ENCODE data around the gene C1orf198.
"Not testable (repeated sequence)": the region's sequence is repeated elsewhere in the genome, so short reads cannot be mapped to it uniquely, and the experiment has no call there.

Gene C1orf198

DNA sequence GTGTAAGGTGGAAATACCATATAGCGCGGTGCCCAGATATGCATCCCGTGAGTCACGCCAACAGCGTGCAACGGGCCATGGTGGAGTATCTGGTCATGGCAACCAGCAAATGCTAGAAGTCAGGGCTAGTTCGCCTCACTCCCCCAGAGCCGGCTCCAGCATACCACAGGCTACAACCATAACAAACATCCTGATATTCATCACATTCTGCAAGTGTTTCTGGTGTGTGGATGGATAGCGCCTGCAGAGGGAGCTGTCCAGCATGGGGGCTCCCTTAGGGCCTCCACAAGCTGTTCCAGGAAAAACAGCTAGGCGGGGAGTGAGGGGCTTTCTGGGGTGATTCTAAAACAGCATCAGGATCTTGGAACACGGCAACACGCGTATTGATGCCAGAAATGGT, 6.8 kb downstream of the C1orf198 start:
- no peak for DNase-seq (ENCODE audit: low read depth, low spot score)

DNA sequence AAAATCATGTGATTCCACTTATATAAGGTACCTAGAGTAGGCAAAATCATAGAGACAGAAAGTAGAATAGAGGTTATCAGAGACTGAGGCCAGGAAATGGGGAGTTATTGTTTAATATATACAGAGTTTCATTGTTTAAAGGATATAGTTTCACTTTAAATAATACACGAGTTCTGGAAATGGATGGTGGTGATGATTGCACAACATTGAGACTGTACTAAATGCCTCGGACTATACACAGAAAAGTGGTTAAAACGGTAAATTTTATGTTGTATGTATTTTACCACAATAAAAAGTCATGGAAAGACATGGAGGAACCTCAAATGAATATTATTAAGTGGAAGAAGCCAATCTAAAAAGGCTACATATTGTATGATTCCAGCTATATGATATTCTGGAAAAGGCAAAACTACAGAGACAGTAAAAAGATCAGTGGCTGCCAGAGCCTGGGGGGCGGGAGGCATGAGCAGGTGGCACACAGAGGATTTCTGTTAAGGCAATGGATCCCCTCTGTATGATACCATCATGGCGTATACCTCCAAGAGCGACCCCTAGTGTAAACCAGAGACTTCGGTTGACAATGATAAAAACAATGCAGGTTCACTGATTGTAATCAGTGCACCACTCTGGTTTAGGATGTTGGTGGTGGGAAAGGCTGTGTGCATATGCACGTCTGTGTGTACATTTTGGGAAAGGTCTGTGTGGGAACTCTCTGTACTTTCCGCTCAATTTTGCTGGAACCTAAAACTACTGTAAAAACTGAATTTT, 7.5 kb downstream of the C1orf198 start:
- DNase-seq (ENCODE audit: low read depth, low spot score) = no peak

DNA sequence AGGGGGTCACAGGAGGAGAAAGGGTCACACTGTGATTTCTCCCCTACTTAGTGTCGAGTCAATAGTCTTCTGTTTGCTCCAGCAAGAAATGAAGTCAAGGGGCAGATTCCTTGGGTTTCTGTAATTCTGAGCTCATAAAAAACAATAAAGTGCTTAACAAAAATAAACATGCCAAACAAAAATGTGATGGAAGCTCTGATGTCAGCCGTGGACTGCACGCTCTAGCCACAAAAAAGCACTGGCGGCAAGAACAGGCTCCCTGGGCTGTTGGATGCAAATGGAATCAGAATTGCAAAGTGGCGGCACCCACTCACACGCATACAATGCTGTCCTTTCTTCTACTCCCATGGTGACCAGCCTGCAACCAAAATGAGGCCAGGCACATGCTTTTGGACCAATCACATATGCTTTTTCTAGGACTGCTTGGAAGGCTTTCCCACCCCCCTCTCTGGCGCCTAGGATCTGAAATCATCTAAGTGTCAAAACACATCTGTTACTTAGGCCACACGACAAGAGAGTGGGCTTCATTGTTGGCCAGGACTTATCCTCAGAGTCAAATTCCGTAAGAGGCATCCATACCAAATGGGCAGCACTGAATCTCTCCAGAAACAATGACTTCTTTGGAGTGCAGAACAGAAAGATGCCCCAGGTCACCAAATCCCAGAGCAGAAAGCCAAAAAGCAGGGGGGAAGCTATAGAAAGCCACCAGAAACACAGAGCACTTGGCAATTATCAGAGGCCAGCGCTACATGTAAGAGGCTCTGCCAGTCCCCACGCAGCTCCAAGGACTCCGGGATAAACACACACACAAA, 9.2 kb downstream of the C1orf198 start:
- no peak for DNase-seq (ENCODE audit: low read depth, low spot score)

DNA sequence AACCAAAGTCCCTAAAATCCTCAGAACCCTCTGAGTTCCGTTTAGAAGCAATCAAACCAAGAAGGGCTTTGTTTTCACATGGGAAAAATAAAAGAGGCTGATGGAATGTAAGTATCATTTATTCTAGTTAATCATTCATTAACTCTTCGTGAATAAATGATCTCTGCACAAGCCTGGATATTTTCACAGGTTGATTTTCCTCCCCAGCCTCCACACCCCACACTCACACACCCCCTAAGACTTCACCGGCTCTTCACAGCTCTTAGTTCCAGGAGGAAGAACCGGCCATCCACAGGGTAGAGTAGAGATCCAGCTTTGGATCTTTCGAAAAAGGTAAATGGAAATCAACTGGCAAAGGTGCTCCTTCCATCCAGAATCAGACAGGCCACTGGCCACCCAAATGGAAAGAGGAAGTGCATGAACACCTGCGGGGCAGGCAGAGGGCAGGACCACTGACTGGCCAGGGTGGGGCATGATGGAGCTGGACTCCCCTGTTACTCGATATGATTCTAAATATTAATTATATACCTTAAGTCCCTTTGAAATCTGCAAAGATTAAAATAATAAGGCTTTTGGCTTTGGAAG, 10.0 kb downstream of the C1orf198 start:
- no peak for DNase-seq (ENCODE audit: low read depth, low spot score)

DNA sequence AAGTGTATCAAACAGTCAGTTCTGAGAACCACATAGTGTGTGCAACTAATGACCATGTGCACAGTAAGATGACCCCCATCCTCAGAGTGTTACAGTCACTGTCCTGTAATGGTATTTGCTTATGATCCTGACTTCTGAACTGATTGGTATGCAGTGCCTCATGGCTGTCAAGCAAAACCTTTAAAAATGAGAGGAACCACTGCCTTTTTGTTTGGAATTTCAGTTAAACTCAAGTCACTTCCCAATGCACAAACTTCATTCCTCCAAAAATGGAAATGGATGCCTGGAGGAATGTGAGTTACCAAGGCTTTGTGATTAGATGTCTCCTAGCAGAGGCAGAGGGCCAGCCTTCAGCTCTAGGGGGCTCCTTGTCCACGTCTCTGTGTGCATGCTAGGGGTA, 10.5 kb downstream of the C1orf198 start:
- DNase-seq (ENCODE audit: low read depth, low spot score) = no peak

DNA sequence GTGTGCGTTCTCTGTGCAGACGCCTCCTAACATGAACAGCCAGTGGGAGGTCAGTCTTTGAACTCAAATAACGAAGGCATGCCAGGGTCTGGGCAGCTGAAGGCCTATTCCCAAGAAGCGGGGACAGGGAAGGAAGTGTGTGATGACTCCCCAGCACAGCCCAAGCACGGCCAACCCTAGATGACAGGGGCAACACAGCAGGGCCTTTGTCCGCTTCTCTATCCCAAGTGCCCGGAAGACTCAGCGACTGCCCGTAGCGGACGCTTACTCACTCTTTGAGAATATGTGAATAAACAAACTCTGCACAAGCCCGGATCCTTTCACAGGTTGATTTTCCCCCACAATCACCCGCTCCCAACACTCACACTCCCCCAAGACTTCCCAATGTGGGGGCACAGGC, 11.2 kb downstream of the C1orf198 start:
- DNase-seq (ENCODE audit: low read depth, low spot score) = no peak

DNA sequence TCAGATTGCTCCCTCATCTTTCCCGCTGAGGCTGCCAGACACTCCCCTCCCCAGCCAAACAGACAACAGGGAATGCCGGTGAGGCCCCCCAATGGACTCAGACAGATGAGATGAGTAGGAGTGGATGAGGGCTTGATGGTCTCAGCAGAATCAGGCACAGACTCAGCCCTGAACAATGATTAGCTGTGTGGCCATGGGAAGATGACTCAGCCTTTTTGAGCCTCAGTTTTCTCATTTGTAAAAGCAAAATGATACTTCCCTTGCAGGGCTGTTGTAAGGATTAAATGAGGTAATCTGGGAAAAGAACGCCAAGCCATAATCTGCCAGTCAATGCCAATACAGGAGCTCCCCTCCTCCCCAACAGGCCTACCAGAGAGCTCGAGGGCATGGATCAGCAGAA, 12.4 kb downstream of the C1orf198 start:
- no peak for DNase-seq (ENCODE audit: low read depth, low spot score)

DNA sequence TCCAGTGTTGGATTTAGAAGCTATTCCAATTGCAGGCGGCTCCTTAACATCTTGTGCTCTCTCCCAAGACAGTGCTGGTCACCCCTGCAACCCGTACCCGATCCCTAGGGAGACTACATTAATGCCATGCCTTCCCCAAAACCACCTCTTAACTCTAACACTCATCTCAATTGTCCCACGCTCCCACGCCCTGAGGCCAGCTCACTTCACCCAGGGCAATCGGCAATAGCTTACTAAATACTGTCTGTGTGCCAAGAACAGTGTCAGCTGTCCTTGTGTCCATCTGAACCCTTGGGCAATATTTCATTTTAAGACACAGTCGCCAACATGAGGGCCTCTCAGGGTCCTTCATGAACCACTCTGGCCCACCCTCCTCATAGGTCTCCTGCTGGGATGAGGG, 13.9 kb downstream of the C1orf198 start:
- DNase-seq (ENCODE audit: low read depth, low spot score) = no peak

DNA sequence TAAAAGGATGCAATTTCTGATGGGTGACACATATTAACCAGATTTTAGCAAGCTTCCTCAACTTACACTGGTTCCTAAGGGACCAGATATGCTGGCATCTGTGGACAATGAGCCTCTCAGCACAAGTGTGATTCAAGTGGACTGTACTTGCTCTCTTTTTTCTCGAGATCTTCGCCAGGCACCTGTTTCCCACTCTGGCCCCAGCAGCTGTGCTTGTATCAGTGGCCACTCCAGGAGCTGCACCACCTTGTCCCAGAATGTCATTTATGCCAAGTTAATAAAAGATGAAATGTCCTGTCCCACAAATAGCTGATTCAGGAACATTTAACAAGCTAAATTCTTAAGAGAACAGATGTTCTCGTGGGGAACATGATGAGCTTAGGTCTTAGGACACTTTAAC, 14.6 kb downstream of the C1orf198 start:
- DNase-seq (ENCODE audit: low read depth, low spot score) = no peak

DNA sequence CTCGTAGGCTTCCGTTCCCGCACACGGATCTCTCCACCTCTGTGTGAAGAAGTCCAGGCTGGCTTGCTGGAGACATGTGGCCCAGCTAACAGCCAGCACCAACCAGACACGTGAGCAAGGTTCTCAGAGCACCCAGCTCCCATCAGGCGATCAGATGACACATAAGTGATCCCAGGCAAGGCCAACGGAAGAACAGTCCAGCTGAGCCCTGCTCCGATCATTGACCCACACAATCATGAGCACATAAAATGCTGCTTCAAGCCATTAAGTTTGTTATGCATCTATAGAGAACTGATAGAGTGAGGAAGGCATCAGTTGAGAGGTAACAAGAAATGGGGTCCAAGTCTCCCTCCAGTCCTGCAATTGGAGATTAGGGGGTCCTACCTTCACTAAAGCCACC, 15.4 kb downstream of the C1orf198 start:
- DNase-seq (ENCODE audit: low read depth, low spot score) = no peak

DNA sequence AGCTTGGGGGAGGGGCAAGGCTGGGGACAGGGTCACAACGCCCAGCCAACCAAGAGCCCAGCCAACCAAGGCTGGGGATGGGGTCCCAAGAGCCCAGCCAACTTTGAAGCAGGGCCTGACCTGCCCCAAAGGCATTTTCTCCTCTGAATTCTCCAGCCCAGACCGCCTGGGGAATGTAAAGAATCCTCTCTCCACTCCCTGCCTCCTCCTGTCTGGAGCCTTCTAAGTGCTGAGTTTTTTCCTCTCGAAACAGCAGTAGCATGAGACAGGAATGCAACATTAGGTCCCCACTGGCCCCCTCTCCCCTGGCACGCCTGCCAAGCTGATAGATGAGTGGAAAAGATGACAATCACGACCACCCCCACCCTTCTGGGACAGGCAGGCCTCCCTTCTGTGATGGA, 17.0 kb downstream of the C1orf198 start:
- DNase-seq (ENCODE audit: low read depth, low spot score) = no peak

DNA sequence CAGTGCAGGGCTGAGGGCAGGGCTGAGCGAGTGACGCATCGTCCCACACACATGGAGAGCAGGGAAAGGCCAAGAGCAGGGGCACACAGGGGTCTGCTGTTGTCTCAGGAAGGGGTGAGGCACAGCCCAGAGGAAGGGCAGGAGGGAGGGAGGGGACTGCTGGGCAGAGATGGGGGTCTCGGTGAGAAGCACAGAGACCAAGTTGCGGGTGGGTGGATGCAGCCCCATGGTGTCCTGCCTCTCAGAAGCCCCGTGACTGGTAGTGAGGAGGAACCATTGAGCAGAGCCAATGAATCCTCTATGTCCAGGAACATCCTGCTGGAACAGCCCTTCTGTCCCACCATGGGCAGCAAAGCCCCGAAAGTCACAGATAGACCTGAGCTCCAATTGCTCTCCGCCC, 17.8 kb downstream of the C1orf198 start:
- DNase-seq (ENCODE audit: low read depth, low spot score) = no peak

DNA sequence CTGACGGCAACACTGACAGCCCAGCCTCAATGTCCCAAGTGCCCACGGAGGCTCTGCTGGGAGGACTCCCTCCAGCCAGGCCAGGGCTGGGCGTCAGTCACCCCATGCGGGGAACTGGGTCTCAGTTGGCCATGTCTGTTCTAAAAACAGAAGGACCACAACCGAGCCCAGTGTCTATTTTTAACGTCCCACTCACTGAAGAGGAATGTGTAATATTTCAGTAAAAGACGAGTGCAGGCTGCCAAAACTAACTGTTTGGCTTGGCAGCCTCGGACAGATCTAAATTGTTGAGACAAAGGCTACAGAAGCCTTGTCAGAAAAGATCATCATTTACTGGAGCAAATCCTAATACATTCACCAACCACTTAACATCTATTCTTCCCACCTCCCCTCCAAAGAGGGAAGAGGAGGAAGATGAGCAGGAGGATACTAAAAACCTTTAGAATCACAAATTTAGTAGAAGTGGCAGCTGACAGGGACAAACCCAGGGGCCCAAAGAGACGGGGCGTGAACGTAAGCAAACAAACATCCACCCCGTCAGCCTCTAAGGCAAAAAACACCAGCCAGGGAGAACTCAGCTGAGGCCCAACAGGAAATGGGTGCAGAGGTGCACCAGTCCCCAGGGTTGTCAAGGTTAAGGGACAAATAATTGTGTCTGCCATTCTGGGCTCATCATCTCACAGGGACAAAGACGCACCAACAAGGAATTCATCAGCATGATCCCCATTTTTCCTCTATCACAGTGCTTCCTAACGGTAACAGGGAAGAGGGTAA, 18.7 kb downstream of the C1orf198 start:
- DNase-seq (ENCODE audit: low read depth, low spot score) = no peak

DNA sequence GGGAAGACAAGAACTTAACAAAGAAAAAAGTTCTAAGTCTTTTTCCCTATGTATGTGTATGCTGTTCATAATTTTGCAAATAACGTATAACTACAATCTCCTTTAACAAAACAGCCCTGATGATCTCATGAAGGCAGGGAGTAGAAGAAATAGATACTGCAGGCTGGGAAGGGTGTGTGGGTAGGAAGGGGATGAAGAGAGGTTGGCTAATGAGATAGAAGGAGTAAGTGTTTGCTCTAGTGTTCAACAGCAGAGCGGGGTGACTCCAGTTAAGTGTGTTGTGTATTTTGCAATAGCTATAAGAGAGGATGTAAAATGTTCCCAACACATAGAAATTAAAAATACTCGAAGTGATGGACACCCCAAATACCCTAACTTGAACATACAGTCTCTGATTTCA, 20.1 kb downstream of the C1orf198 start:
- DNase-seq (ENCODE audit: low read depth, low spot score) = no peak

DNA sequence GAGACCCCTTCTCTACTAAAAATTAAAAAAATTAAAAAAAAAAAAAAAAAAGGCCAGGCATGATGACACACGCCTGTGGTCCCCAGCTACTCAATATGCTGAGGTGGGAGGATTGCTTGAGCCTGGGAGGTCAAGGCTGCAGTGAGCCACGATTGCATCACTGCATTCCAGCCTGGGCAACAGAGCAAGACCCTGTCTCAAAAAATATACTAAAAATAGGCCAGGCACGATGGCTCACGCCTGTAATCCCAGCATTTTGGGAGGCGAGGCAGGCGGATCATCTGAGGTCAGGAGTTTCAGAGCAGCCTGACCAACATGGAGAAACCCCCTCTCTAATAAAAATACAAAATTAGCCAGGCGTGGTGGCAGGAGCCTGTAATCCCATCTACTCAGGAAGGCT, 23.1 kb downstream of the C1orf198 start:
- not testable (repeated sequence) for DNase-seq (ENCODE audit: low read depth, low spot score)

DNA sequence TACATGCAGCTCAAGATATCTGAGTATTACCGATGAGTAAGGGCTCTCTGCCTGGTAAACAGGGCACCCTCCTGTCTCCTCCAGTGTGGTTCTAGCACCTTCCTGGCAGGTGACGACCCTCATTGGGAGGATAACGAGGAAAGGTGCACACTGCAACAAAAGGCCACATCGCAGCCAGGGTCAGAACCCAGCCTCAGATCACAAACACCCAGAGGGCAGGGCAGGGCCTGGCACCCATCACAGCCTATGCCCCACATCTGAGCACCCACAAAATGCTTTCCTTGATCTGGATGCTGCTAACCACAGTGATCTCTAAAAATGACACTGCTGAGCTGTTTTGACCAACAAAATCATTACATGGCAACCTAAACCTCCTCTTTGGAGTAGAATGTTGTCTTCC, 23.8 kb downstream of the C1orf198 start:
- DNase-seq (ENCODE audit: low read depth, low spot score) = no peak

DNA sequence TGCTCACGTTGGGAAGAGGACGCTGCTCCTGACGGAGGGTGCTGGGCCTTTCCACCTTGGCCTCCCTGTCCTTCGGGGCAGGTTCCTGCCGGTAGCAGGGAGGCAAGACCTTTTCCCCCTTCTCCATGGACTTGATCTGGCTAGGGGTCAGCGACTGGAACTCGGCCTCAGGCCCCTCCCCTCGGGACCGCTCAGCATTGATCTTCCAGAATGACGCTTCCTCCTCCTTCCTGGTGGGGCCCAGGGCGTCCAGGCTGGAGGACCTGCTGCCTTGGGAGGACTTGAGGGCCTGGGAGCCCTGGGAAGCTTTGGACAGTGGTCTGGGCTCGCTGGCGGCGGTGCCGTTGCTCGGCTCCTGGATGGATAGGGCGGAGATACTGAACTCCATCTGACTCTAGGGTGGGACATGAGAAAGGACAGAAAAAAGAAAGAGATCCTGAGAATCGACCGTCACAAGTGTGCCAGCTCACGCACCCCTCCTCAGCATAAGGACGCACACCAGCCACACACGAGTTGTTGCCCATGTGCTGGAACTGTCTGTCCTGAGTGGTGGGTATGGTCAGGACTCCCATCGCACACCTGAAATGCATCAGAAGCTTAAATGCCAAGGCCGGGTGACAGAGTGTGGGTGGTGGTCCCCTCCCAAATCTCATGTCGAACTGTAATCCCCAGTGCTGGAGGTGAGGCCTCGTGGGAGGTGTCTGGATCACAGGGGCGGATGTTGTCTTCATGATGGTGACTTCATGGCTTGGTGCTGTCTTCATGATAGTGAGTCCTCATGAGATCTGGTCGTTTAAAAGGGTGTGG, 24.6 kb downstream of the C1orf198 start:
- DNase-seq (ENCODE audit: low read depth, low spot score) = no peak

DNA sequence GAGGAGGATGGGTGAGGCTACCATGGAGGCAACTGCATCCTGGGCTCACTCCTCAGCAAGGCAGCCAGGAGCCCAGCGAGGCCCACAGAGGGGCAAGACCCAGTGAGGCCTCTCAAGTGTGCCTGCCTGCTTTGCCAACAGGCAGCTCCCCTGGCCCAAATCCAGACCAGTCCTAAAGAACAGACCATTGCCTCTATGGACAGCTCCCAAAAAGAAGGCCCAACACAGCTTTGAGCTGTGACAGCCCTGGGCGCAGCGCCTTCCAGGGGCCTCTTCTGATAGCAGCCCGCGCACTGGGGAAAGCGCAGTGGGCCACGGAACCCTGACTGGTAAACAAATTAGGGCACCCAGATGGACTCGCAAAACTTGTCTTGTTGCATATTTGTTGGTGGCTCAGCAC, 25.5 kb downstream of the C1orf198 start:
- DNase-seq (ENCODE audit: low read depth, low spot score) = no peak

DNA sequence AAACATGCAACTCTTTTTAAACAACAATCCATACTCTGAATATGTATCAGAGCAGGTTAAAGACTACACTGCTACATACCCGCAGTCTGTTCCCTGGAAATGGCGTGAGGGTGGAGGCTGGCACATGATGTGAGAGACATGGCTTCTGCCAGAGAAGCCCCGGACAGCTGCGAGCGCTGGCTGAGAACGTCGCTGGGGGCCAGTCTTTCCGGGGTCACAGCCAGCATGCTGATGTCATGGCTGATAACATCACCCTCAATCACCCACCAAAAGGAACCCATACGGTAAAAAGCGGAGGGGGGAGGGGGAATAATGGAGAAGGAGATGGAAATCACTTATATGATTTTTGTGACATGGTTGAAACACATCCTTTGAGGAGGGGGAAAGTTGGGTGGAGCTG, 29.1 kb downstream of the C1orf198 start:
- no peak for DNase-seq (ENCODE audit: low read depth, low spot score)

DNA sequence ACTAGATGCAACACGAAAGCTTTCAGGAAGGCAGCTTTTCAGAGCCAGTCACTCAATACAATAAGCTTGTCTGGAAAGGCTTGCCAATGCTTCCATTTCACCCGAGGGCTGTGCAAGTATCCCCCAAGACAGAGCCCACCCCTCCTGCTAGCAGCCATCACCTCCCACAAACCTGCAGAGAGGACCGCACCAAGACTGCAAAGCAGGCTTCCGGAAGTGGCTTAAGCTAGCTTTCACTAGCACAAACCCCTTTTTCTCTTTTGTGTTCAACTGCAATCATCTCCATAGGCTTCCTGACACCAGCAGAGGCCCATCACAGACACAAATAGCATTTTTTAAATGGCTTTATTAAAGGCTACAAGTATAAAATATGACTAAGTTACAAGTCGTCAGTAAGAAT, 31.5 kb downstream of the C1orf198 start:
- no peak for DNase-seq (ENCODE audit: low read depth, low spot score)

DNA sequence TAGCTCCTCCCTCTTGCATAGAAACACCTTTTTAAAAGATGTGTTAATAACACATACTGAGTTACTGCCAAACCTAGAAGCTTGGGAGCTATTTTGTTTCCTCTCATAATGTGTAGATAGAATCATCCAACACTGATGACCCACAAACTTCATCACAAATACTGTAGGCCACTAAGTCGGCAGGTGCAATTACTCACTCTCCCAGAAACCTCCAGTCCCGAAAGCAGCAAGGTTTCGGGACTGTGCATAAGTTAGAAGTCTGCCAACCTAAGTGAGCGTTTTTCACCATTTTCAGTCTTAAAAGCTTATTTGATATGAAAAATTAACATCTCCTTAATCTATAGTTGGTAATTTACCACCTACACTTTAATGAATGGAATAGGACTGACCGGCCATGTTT, 32.0 kb downstream of the C1orf198 start:
- no peak for DNase-seq (ENCODE audit: low read depth, low spot score)

Measured in activated naive CD8-positive, alpha-beta T cell treated with anti-CD3 and anti-CD28 coated beads, Interleukin-2, amount 50 U/mL, for 16 hours (primary cell).